OCI-LY7 (cell line): ENCODE measurements around the gene FFAR2.

ENCODE experiments used
- CTCF ChIP-seq: fragments of 200-600 bp; sonication (generic); conservative IDR thresholded peaks from 2 replicates; pipeline ENCODE4 v1.5.1; 2014; ENCODE audit warnings: mild to moderate bottlenecking, antibody characterized with exemption, low read length, moderate library complexity, mixed read lengths
- EZH2phosphoT487 ChIP-seq: fragments of 200-600 bp; sonication (generic); IDR thresholded peaks from 2 replicates; pipeline ENCODE4 v1.6.1; 2018; ENCODE audit warnings: low read depth, borderline replicate concordance, mild to moderate bottlenecking, mixed run types, antibody characterized with exemption, low read length, moderate library complexity, mixed read lengths

GRCh38 chr19:35442091-35442490 is 6.0 kb upstream of the FFAR2 start:
- TF ChIP-seq CTCF (no peak), EZH2phosphoT487 (no peak)
